Calu3 (cell line): ENCODE measurements around the gene SLC16A7. TPM values are rescaled to one million over a fixed set of nuclear protein-coding genes. Genes with fewer than 3 reads are reported as not detected.

Experiments used
- BruUV-seq: library from RNA; stranded (reverse); fragments of 400-500 nt; replicated peaks from 2 replicates; lab custom pipeline; 2021; lab: Mats Ljungman, UMichigan
- CTCF ChIA-PET: fragments of 300-600 bp; sonication (Branson Sonifier 250); formaldehyde crosslinking; loops from one replicate; lab custom pipeline; 2022; ENCODE audit warnings: antibody characterized with exemption; lab: Charles Lee
- DNase-seq: peaks from one replicate; pipeline ENCODE4 v3.0.0; 2022
- H3K27ac Mint-ChIP-seq: one replicate; pipeline ENCODE4 v1.8.0; 2022; ENCODE audit warnings: mixed read lengths; ENCODE audit not compliant: unreplicated experiment
- H3K27me3 Mint-ChIP-seq: one replicate; pipeline ENCODE4 v1.8.0; 2022; ENCODE audit warnings: mixed read lengths; ENCODE audit not compliant: unreplicated experiment
- H3K36me3 Mint-ChIP-seq: one replicate; pipeline ENCODE4 v1.8.0; 2022; ENCODE audit warnings: mild to moderate bottlenecking, moderate library complexity, mixed read lengths; ENCODE audit not compliant: insufficient read depth, unreplicated experiment
- H3K4me1 Mint-ChIP-seq: one replicate; pipeline ENCODE4 v1.8.0; 2022; ENCODE audit warnings: mild to moderate bottlenecking, low read depth, mixed read lengths; ENCODE audit not compliant: unreplicated experiment
- H3K4me3 Mint-ChIP-seq: one replicate; pipeline ENCODE4 v1.8.0; 2022; ENCODE audit warnings: mild to moderate bottlenecking, low read depth, moderate library complexity, mixed read lengths; ENCODE audit not compliant: unreplicated experiment
- H3K9me3 Mint-ChIP-seq: one replicate; pipeline ENCODE4 v1.8.0; 2022; ENCODE audit warnings: low read depth, mixed read lengths; ENCODE audit not compliant: unreplicated experiment
- CTCF ChIP-seq: fragments of 200-600 bp; IDR thresholded peaks from one replicate; pipeline ENCODE4 v1.8.0; 2022; ENCODE audit warnings: antibody characterized with exemption; ENCODE audit not compliant: unreplicated experiment
- intact Hi-C: fragments of 100-400 bp; cut with micrococcal nuclease; formaldehyde crosslinking; loops from one replicate; pipeline ENCODE4 v1.10.0; 2022; ENCODE audit not compliant: unreplicated experiment
- total RNA-seq: library from RNA; stranded (reverse); gene quantifications from 2 replicates; pipeline ENCODE4 v1.2.3, GENCODE V29; 2022

The SLC16A7 gene
- total RNA-seq, 1 experiment from 2014 or later: 58.6 TPM

GRCh38 chr12:59828521-59828920 lies 232.7 kb downstream of the SLC16A7 start:
- no TSS peak for BruUV-seq
- no peak for TF ChIP-seq CTCF
- Mint-ChIP-seq H3K4me3 (no peak overlapping the region), H3K36me3 (no peaks in the 10 kb centered on the region), H3K4me1 (no peaks in the 10 kb centered on the region), H3K27ac (no peak overlapping the region), H3K9me3 (no peaks in the 10 kb centered on the region), H3K27me3 (no peaks in the 10 kb centered on the region)
- CTCF ChIA-PET: no interaction called here
- DNase-seq: no peak
- intact Hi-C loops: no loop called here

GRCh38 chr12:59833408-59833807 lies 237.6 kb downstream of the SLC16A7 start:
- no peak for TF ChIP-seq CTCF
- CTCF ChIA-PET: no interaction called here
- BruUV-seq: no TSS peak
- H3K36me3 Mint-ChIP-seq: no peaks in the 10 kb centered on the region
- H3K4me1 Mint-ChIP-seq: no peaks in the 10 kb centered on the region
- no peaks in the 10 kb centered on the region for H3K9me3 Mint-ChIP-seq
- no peaks in the 10 kb centered on the region for H3K27me3 Mint-ChIP-seq
- H3K27ac Mint-ChIP-seq: no peak overlapping the region
- intact Hi-C loops: no loop called here
- H3K4me3 Mint-ChIP-seq: no peak overlapping the region
- DNase-seq: no peak

GRCh38 chr12:59834659-59835474 lies 239.0 kb downstream of the SLC16A7 start:
- Mint-ChIP-seq H3K27ac (no peak overlapping the region), H3K4me3 (no peak overlapping the region), H3K27me3 (no peaks in the 10 kb centered on the region), H3K4me1 (peaks cover 8% of the 10 kb centered on the region), H3K9me3 (no peaks in the 10 kb centered on the region), H3K36me3 (no peaks in the 10 kb centered on the region)
- TF ChIP-seq CTCF: peak; percentile 11
- no TSS peak for BruUV-seq
- peak; percentile 18 for DNase-seq
- intact Hi-C loops: no loop called here
- CTCF ChIA-PET: no interaction called here
